HepG2 (cell line): ENCODE data around the gene BRI3BP. TPM values are rescaled to one million over a fixed set of nuclear protein-coding genes. Genes with fewer than 3 reads are reported as not detected.

ENCODE experiments used
- ATF7-NPFF ChIP-seq: sonication (generic); formaldehyde crosslinking; IDR thresholded peaks from 2 replicates; pipeline ENCODE4 v1.8.1; 2023; ENCODE audit warnings: mild to moderate bottlenecking, low read depth, missing genetic modification reagents, moderate library complexity
- ATM ChIP-seq: fragments of 450-650 bp; IDR thresholded peaks from 2 replicates; pipeline ENCODE4 v1.7.1; 2017; ENCODE audit warnings: mild to moderate bottlenecking, borderline replicate concordance
- BHLHE40 ChIP-seq: IDR thresholded peaks from 2 replicates; pipeline ENCODE4 v1.6.1; 2011; ENCODE audit warnings: low read length, improper control_type of control experiment
- BORCS8-MEF2B ChIP-seq: sonication (generic); formaldehyde crosslinking; IDR thresholded peaks from 2 replicates; pipeline ENCODE4 v1.8.0; 2022; ENCODE audit warnings: mild to moderate bottlenecking, missing genetic modification reagents
- CBX2 ChIP-seq, 2 experiments: fragments of 200-600 bp in 1 of 2; sonication (generic); formaldehyde crosslinking in 1 of 2; IDR thresholded peaks; 2 replicates each; pipeline versions ENCODE4 v1.7.0 to v1.8.1; 2018 to 2022; ENCODE audit warnings: low read depth in 2 of 2, low read length in 1 of 2, mild to moderate bottlenecking in 1 of 2, missing genetic modification reagents in 1 of 2
- CEBPG ChIP-seq: IDR thresholded peaks from 2 replicates; pipeline ENCODE4 v1.6.1; 2016
- CENPT ChIP-seq: sonication (generic); formaldehyde crosslinking; IDR thresholded peaks from 2 replicates; pipeline ENCODE4 v1.8.0; 2022; ENCODE audit warnings: low read depth, mild to moderate bottlenecking, moderate library complexity, missing genetic modification reagents
- DRAP1 ChIP-seq: IDR thresholded peaks from 2 replicates; pipeline ENCODE4 v1.6.1; 2016; ENCODE audit warnings: missing genetic modification reagents, missing compliant biosample characterization
- GFI1 ChIP-seq: sonication (generic); formaldehyde crosslinking; IDR thresholded peaks from 2 replicates; pipeline ENCODE4 v1.5.0; 2020; ENCODE audit warnings: missing genetic modification reagents, mild to moderate bottlenecking, borderline replicate concordance
- HNRNPH1 ChIP-seq: fragments of 200-400 bp; formaldehyde crosslinking; optimal IDR thresholded peaks from 2 replicates; pipeline ENCODE3; 2017; ENCODE audit warnings: mild to moderate bottlenecking, low read depth, low read length
- IRF2 ChIP-seq: IDR thresholded peaks from 2 replicates; pipeline ENCODE4 v1.6.1; 2018; ENCODE audit warnings: missing genetic modification reagents, missing compliant biosample characterization
- MLLT10 ChIP-seq: sonication (generic); formaldehyde crosslinking; IDR thresholded peaks from 2 replicates; pipeline ENCODE4 v1.4.0; 2020; ENCODE audit warnings: missing genetic modification reagents
- NFYC ChIP-seq: IDR thresholded peaks from 2 replicates; pipeline ENCODE4 v1.6.1; 2016; ENCODE audit warnings: missing genetic modification reagents, missing compliant biosample characterization
- SNRNP70 ChIP-seq: fragments of 200-400 bp; formaldehyde crosslinking; IDR thresholded peaks from 2 replicates; pipeline ENCODE4 v1.6.1; 2017; ENCODE audit warnings: mild to moderate bottlenecking, low read depth, low read length, moderate library complexity
- ZBTB3 ChIP-seq: sonication (generic); formaldehyde crosslinking; IDR thresholded peaks from 2 replicates; pipeline ENCODE4 v1.4.0; 2020; ENCODE audit warnings: low read depth, mild to moderate bottlenecking, moderate library complexity, missing genetic modification reagents, borderline replicate concordance
- ZBTB42 ChIP-seq: sonication (generic); formaldehyde crosslinking; IDR thresholded peaks from 2 replicates; pipeline ENCODE4 v1.5.0; 2020; ENCODE audit warnings: mild to moderate bottlenecking, missing genetic modification reagents
- ZFP36L2 ChIP-seq: sonication (generic); formaldehyde crosslinking; IDR thresholded peaks from 2 replicates; pipeline ENCODE4 v1.4.0; 2020; ENCODE audit warnings: missing genetic modification reagents
- ZNF251 ChIP-seq: sonication (generic); formaldehyde crosslinking; IDR thresholded peaks from 2 replicates; pipeline ENCODE4 v1.9.0; 2021; ENCODE audit warnings: mild to moderate bottlenecking, missing genetic modification reagents
- ZNF547 ChIP-seq: sonication (generic); formaldehyde crosslinking; IDR thresholded peaks from 2 replicates; pipeline ENCODE4 v1.5.1; 2020; ENCODE audit warnings: mild to moderate bottlenecking, missing genetic modification reagents
- ZNF784 ChIP-seq: sonication (generic); formaldehyde crosslinking; IDR thresholded peaks from 2 replicates; pipeline ENCODE4 v1.5.1; 2020; ENCODE audit warnings: missing genetic modification reagents, mild to moderate bottlenecking, borderline replicate concordance
- polyA plus RNA-seq, 8 experiments: library from polyadenylated mRNA; depleted of rRNA in 3 of 8; stranded (reverse) in 7 of 8; unstranded in 1 of 8; fragments of >200 nt; fragmentation: Illumina TruSeq in 4 of 8; extraction: Trizol in 4 of 8; gene quantifications; 2 replicates each; pipeline versions ENCODE4 v1.2.1 to v1.2.3, GENCODE V29; 2011 to 2016; ENCODE audit warnings: low read depth in 4 of 8, missing spikeins in 1 of 8, mixed read lengths in 1 of 8; ENCODE audit not compliant: insufficient read depth in 1 of 8
- total RNA-seq, 5 experiments: library from RNA; depleted of rRNA; stranded (reverse); fragments of >200 nt; fragmentation: Illumina TruSeq; extraction: Trizol; gene quantifications; 2 replicates each; pipeline ENCODE4 v1.2.3, GENCODE V29; 2016; ENCODE audit warnings: low read depth in 1 of 5
- TF ChIP-seq, protein P1 (sequence below): sonication (generic); formaldehyde crosslinking; IDR thresholded peaks from 2 replicates; pipeline ENCODE4 v1.4.0; 2020; ENCODE audit warnings: missing genetic modification reagents, mild to moderate bottlenecking, borderline replicate concordance
- TF ChIP-seq, protein P2 (sequence below): IDR thresholded peaks from 2 replicates; pipeline ENCODE4 v1.6.1; 2018; ENCODE audit warnings: missing genetic modification reagents, mild to moderate bottlenecking, missing compliant biosample characterization
- TF ChIP-seq, protein P3 (sequence below): IDR thresholded peaks from 2 replicates; pipeline ENCODE4 v1.6.1; 2016; ENCODE audit warnings: mild to moderate bottlenecking, missing biosample characterization, missing genetic modification reagents

BRI3BP gene
- total and polyA plus RNA-seq, 2 of the 13 experiments (the other 11 are each of a cell fraction or from before 2014, with no cell fraction given): 7.5 to 21.1 TPM

- TF ChIP-seq, protein P1, sequence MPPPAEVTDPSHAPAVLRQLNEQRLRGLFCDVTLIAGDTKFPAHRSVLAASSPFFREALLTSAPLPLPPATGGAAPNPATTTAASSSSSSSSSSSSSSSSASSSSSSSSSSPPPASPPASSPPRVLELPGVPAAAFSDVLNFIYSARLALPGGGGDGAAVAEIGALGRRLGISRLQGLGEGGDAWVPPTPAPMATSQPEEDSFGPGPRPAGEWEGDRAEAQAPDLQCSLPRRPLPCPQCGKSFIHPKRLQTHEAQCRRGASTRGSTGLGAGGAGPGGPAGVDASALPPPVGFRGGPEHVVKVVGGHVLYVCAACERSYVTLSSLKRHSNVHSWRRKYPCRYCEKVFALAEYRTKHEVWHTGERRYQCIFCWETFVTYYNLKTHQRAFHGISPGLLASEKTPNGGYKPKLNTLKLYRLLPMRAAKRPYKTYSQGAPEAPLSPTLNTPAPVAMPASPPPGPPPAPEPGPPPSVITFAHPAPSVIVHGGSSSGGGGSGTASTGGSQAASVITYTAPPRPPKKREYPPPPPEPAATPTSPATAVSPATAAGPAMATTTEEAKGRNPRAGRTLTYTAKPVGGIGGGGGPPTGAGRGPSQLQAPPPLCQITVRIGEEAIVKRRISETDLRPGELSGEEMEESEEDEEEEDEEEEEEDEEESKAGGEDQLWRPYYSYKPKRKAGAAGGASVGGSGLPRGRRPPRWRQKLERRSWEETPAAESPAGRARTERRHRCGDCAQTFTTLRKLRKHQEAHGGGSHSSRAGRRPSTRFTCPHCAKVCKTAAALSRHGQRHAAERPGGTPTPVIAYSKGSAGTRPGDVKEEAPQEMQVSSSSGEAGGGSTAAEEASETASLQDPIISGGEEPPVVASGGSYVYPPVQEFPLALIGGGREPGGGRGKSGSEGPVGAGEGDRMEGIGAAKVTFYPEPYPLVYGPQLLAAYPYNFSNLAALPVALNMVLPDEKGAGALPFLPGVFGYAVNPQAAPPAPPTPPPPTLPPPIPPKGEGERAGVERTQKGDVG (CRISPR knock-in tag): no peak
- TF ChIP-seq ZBTB3 (CRISPR knock-in tag): no peak
- TF ChIP-seq CBX2 (IDR thresholded peaks at IDR 0.05; ENCODE audit: low read depth, low read length): no peak
- TF ChIP-seq CBX2 (CRISPR knock-in tag; IDR thresholded peaks at IDR 0.05; ENCODE audit: low read depth): no peak
- TF ChIP-seq IRF2 (CRISPR knock-in tag): no peak
- TF ChIP-seq, protein P2, sequence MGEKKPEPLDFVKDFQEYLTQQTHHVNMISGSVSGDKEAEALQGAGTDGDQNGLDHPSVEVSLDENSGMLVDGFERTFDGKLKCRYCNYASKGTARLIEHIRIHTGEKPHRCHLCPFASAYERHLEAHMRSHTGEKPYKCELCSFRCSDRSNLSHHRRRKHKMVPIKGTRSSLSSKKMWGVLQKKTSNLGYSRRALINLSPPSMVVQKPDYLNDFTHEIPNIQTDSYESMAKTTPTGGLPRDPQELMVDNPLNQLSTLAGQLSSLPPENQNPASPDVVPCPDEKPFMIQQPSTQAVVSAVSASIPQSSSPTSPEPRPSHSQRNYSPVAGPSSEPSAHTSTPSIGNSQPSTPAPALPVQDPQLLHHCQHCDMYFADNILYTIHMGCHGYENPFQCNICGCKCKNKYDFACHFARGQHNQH (CRISPR knock-in tag): peak; percentile 52
- no peak for TF ChIP-seq CENPT (CRISPR knock-in tag)
- TF ChIP-seq SNRNP70: no peak
- no peak for TF ChIP-seq ZFP36L2
- TF ChIP-seq BORCS8-MEF2B (CRISPR knock-in tag): peak; percentile 66; the same call in 1 of the 2 replicates
- peak; percentile 65; the same call in 1 of the 2 replicates for TF ChIP-seq GFI1
- no peak for TF ChIP-seq NFYC (CRISPR knock-in tag)
- no peak for TF ChIP-seq DRAP1 (CRISPR knock-in tag)
- TF ChIP-seq BHLHE40: no peak
- no peak for TF ChIP-seq ZBTB42 (CRISPR knock-in tag)
- TF ChIP-seq ZNF251 (CRISPR knock-in tag): no peak
- TF ChIP-seq CEBPG (CRISPR knock-in tag): no peak
- no peak for TF ChIP-seq HNRNPH1
- TF ChIP-seq, protein P3, sequence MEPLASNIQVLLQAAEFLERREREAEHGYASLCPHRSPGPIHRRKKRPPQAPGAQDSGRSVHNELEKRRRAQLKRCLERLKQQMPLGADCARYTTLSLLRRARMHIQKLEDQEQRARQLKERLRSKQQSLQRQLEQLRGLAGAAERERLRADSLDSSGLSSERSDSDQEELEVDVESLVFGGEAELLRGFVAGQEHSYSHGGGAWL (CRISPR knock-in tag): no peak
- TF ChIP-seq ATM: no peak
- peak; percentile 27; the same call in 1 of the 2 replicates for TF ChIP-seq ZNF547
- TF ChIP-seq ZNF784 (CRISPR knock-in tag): no peak
- no peak for TF ChIP-seq ATF7-NPFF (CRISPR knock-in tag)
- TF ChIP-seq MLLT10 (CRISPR knock-in tag): no peak
These were observed 395 bp upstream of the BRI3BP start (continued) for GRCh38 chr12:124992874-124993625.
